Skeletal muscle cell (primary cell): ENCODE measurements around the gene MYO1A.
A peak's percentile ranks its signal among the peaks of the same experiment; 100 is the strongest.
"Not testable (repeated sequence)": the region's sequence is repeated elsewhere in the genome, so short reads cannot be mapped to it uniquely, and the experiment has no call there.

Source experiments
- DNase-seq: peaks from one replicate; pipeline ENCODE4 v3.0.0-alpha.2; 2010; ENCODE audit warnings: low read depth
- H3K4me3 ChIP-seq: 2 replicates; pipeline ENCODE4 v1.5.1; 2011; ENCODE audit warnings: low read depth, mild to moderate bottlenecking, control low read depth, low read length, moderate library complexity

The MYO1A gene

GRCh38 chr12:57088354-57089270 is 38.7 kb upstream of the MYO1A start, which contains the start of gene NAB2:
TSS of gene NAB2 (plus strand) at chr12:57089114. CDS start at chr12:57089272, 158 bp downstream.
- H3K4me3 ChIP-seq, result peak within 1 kb of the TSS; percentile 94
- DNase-seq, result peak; percentile 95

- peak; percentile 97 for DNase-seq
- H3K4me3 ChIP-seq, result peak overlapping the region; percentile 67
Measured at GRCh38 chr12:57087691-57088353, 37.9 kb upstream of the MYO1A start.

DNA sequence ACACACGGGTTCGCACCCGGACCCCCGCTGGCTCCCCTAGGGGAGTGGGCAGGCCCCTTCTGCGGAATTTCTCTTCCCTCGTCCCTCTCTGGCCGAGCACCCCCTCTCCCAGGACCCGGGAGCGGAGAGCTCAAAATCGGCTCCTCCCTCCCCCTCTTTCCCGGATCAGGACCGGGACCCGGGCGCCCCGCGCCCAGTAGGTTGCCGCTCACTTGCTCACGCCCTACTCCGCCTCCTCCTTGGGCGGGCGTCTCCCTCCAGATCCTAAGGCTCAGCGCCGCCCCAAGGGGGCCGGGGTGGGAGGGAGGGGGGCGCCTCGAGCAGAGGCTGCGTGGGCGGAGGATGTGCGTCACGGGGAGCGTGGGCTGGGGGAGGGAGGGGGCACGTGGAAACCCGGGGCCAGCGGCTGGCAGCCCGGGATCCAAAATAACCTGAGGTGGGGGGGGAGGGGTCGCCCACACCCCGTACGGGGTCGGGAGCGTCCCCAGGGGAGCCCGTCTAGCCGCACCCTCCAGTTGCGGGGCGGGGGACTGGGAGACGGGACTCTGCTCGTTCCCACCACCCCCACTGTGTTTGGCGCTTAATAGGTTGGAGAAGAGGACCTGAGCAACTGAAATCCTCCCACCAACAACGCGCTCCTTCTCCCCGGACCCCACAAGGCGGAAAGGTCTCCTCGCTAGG is 37.2 kb upstream of the MYO1A start:
- H3K4me3 ChIP-seq, result peak overlapping the region; percentile 67
- DNase-seq, result peak; percentile 85

DNA sequence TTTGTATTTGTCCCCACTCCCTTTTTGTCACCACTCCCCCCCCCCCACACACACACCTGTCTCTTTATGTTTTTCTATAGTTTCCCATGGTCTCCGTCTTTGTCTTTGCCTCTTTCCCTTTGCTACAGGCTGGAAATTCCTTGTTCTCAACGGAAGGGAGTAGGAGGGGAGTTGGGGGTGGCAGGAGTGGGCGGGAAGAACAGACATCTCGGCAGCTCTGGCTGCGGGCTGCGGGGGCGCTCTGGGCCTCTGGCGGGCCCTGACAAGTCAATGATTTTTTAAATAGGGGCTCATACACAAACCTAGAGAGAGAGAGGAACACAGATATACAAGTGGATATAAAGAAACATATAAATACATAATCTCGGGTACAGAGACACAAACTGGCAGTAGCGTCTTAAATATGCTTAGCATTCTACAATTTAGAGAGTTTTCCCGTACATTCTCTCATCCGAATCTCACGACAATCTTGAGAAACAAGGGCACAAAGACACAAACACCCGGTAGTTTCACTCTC is 36.6 kb upstream of the MYO1A start:
- no peak for DNase-seq
- peak overlapping the region; percentile 67 for H3K4me3 ChIP-seq

DNA sequence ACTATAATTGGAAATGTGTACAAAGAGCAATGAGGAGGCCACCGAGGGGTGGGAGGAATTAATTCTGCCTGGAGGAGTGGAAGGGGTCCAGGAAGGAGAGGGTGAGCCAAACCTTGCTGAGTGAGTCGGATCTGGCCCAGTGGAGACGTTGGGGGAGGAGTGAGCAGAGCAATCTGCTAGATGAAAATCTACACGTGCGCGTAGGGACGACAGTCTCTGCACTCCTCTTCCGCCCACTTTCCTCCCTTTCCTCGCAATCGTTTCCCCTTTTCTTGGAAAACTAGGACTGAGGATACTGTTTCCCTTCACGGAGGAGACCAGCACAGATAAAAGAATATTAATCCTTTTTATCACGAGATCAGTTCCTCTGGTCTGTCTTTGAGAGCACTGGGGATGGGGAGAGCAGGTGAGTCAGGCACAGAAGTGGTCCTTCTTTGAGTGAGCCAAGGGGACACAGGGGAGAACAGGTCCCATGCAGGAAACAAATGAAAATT is 36.1 kb upstream of the MYO1A start:
- peak; percentile 47 for DNase-seq
- peak overlapping the region; percentile 67 for H3K4me3 ChIP-seq

GRCh38 chr12:57080855-57081254 is 30.9 kb upstream of the MYO1A start:
- no peak for DNase-seq
- H3K4me3 ChIP-seq, result no peak overlapping the region

DNA sequence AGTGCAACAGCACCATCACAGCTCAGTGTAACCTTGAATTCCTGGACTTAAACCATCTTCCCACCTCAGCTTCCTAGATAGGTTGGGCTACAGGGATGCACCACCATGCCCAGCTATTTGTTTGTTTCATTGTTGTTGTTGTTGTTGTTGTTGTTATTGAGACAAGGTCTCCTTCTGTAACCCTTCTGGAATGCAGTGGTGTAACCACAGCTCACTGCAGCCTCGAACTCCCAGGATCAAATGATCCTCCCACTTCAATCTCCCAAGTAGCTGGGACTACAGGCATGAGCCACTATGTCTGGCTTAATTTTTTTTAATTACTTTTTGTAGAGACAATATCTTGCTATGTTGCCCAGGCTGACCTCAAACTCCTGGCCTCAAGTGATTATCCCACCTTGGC is 29.9 kb upstream of the MYO1A start:
- no peak overlapping the region for H3K4me3 ChIP-seq

DNA sequence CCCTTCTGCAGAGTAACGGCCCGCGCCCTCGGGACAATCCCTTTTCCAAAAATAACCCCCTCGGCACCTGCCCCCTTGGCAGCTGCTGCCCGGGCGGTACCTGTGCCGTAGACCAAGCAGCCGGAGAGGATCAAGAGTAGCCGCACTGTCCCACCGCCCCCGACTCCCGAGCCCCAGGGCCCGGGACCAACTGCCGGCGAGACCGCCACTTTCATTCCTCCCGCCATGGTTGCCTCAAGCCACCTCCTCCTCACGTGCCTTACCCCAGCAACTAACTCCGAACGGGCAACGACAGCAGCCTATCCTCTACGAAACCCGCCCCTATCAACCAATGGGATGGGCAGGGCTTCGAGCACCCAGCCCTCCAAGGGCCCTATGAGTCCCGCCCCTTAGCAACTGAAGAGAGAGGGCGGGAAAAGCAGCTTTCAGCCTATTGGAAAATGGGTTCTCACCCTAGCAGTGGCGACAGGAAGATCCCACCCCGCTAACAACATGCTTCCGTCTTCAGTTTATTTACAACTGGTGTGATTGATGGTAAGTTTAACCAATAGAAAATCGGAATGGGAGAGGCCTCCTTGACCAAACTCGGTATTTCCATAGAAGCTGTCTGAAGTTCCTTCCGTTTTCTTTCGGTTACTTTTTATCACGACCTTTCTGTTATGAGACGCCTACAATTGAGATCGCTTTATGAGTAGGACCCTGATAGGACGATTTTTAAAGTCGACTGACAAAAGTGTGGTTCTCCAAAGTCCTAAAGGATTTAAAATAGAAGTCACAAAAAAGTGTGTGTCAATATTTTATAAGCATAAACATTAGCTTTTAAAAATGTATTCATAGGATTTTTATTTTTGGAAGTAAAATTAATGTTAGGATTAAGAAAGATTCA is 28.8 kb upstream of the MYO1A start, which contains the start of gene NEMP1:
TSS of gene NEMP1 (minus strand) at position 273 of the 886 bp plus-strand sequence. CDS start at position 227, 46 bp downstream.
- peak; percentile 100 for DNase-seq
- peak within 1 kb of the TSS; percentile 82 for H3K4me3 ChIP-seq

More for the DNA sequence above, 29.9 kb upstream of the MYO1A start:
- no peak for DNase-seq

GRCh38 chr12:57073566-57074450 is 23.9 kb upstream of the MYO1A start:
- H3K4me3 ChIP-seq, DNase-seq: not testable (repeated sequence)

- H3K4me3 ChIP-seq, result no peak overlapping the region
- DNase-seq, result no peak
Measured at GRCh38 chr12:57072661-57073060, 22.7 kb upstream of the MYO1A start.

DNA sequence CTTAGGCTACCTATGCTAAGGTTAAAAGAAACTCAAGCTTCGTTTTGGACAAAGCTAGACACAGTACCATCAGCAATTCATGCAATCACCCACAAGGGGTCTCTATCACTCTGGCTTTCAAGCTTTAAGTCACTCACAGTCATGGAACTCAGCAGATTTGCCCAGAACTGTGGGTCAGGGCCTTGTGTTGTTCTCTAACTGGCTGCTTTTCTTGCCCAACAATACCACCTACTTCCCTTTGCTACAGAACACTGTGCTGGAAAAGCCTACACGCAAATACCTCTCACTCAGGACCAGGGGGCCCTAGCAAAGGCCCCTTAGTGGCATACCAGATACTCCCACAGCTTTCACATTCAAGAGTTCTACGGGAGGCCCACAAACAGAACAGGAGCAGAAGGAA is 19.6 kb upstream of the MYO1A start:
- H3K4me3 ChIP-seq, result no peak overlapping the region

DNA sequence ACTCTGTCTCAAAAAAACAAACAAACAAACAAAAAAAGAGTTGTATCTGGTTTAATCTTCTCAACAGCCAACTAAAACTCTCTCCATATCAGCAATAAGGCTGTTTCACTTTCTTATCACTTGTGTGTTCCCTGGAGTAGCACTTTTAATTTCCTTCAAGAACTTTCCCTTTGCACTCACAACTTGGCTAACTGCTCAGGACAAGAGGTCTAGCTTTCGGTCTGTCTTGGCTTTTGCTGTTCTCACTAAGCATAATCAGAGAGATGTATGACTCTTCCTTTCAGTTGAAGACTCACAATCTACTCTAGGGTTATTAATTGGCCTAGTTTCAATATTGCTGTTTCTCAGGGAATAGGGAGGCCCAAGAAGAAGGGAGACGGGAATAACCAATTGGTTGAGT is 16.3 kb upstream of the MYO1A start:
- no peak for DNase-seq
- no peak overlapping the region for H3K4me3 ChIP-seq

More for the DNA sequence above, 19.6 kb upstream of the MYO1A start:
- peak; percentile 84 for DNase-seq

GRCh38 chr12:57063991-57064685 is 14.2 kb upstream of the MYO1A start:
- DNase-seq, result no peak
- H3K4me3 ChIP-seq, result no peak overlapping the region

- H3K4me3 ChIP-seq, result no peak overlapping the region
- no peak for DNase-seq
Measured at GRCh38 chr12:57058454-57058853, 8.5 kb upstream of the MYO1A start.

- H3K4me3 ChIP-seq, result no peak overlapping the region
- DNase-seq, result no peak
Measured at GRCh38 chr12:57057067-57057751, 7.3 kb upstream of the MYO1A start.

- no peak for DNase-seq
- H3K4me3 ChIP-seq, result no peak overlapping the region
Measured at GRCh38 chr12:57055824-57056223, 5.9 kb upstream of the MYO1A start.
